PC-3 (cell line): ENCODE results near the gene MAN2C1. TPM values are rescaled to one million over a fixed set of nuclear protein-coding genes. Genes with fewer than 3 reads are reported as not detected.

ENCODE experiments used
- microRNA-seq: library from miRNA; unstranded; fragments of <30 nt; microRNA quantifications from one replicate; pipeline ENCODE4 v1.1.0, GENCODE V29; 2020; ENCODE audit not compliant: unreplicated experiment
- total RNA-seq: library from RNA; depleted of rRNA; stranded (reverse); fragments of >200 nt; gene quantifications from 2 replicates; pipeline ENCODE4 v1.2.3, GENCODE V29; 2014; rRNA removed

The MAN2C1 gene
- total RNA-seq, 1 experiment from 2014 or later: 126 TPM

Small RNA genes within 50 kb of the gene (microRNA-seq; reads per million reads assigned to microRNA genes)
- gene MIR631: not detected

Other genes with a start within 250 kb of the MAN2C1 start
- gene C15orf39, start 166.7 kb downstream of the MAN2C1 start, total RNA-seq: 23.8 and 31.0 TPM in 2 replicates
- gene GOLGA6C, start 110.3 kb downstream of the MAN2C1 start, total RNA-seq: not detected in 2 replicates
- gene GOLGA6D, start 85.8 kb downstream of the MAN2C1 start, total RNA-seq: not detected in 2 replicates
- 116 and 125 TPM in 2 replicates for gene COMMD4, start 32.5 kb downstream of the MAN2C1 start, total RNA-seq
- 4.1 and 14.3 TPM in 2 replicates for gene NEIL1, start 21.6 kb downstream of the MAN2C1 start, total RNA-seq
- 24.9 and 27.8 TPM in 2 replicates for gene SIN3A, start 83.1 kb upstream of the MAN2C1 start, total RNA-seq
- 9.1 and 15.7 TPM in 2 replicates for gene PTPN9, start 210.7 kb upstream of the MAN2C1 start, total RNA-seq